Thymus (tissue), 11 donors: ENCODE data around the gene NAA38. TPM values are rescaled to one million over a fixed set of nuclear protein-coding genes. Genes with fewer than 3 reads are reported as not detected.

Experiments
- DNase-seq, 9 donors: peaks; one replicate each; pipeline ENCODE4 v3.0.0-alpha.2; 2013; ENCODE audit warnings: low spot score in 9 of 9, low read depth in 6 of 9, missing footprints in 1 of 9
- H3K27ac ChIP-seq, 2 donors: one replicate each; pipeline ENCODE4 v1.5.1; 2013; ENCODE audit warnings: control low read depth in 1 of 2, low read depth in 1 of 2, low read length in 1 of 2, mild to moderate bottlenecking in 1 of 2, moderate library complexity in 1 of 2
- H3K27me3 ChIP-seq, 2 donors: one replicate each; pipeline ENCODE4 v1.5.1; 2013; ENCODE audit warnings: low read length in 1 of 2; ENCODE audit not compliant: control insufficient read depth in 2 of 2, insufficient read depth in 1 of 2
- H3K36me3 ChIP-seq, 2 donors: one replicate each; pipeline ENCODE4 v1.5.1; 2013; ENCODE audit warnings: low read length in 1 of 2, mild to moderate bottlenecking in 1 of 2, moderate library complexity in 1 of 2; ENCODE audit not compliant: control insufficient read depth in 2 of 2, insufficient read depth in 2 of 2
- H3K4me1 ChIP-seq, 2 donors: one replicate each; pipeline ENCODE4 v1.5.1; 2013; ENCODE audit warnings: low read length in 2 of 2; ENCODE audit not compliant: control insufficient read depth in 2 of 2, insufficient read depth in 2 of 2
- H3K4me3 ChIP-seq, 2 donors: one replicate each; pipeline ENCODE4 v1.5.1; 2013; ENCODE audit warnings: low read length in 2 of 2, control low read depth in 1 of 2, mild to moderate bottlenecking in 1 of 2
- H3K9me3 ChIP-seq, 2 donors: one replicate each; pipeline ENCODE4 v1.5.1; 2013; ENCODE audit warnings: low read length in 1 of 2, mild to moderate bottlenecking in 1 of 2; ENCODE audit not compliant: control insufficient read depth in 2 of 2, insufficient read depth in 1 of 2
- WGBS: extraction: QIAGEN DNeasy Blood & Tissue Kit; methylation state at CpG from one replicate; pipeline ENCODE4 v1.1.7; 2013; 5-methylcytosine and 5-hydroxymethylcytosine counted together
- polyA plus RNA-seq: library from polyadenylated mRNA; stranded (reverse); fragments of 200-250 nt; gene quantifications from one replicate; pipeline ENCODE4 v1.2.3, GENCODE V29; 2013
- total RNA-seq: library from RNA; stranded (reverse); fragments of 120-200 nt; gene quantifications from one replicate; pipeline ENCODE4 v1.2.4, GENCODE V29; 2013
- donor health status: healthy.

Gene NAA38
- total and polyA plus RNA-seq, 2 donors: 85.3 to 155 TPM

DNA sequence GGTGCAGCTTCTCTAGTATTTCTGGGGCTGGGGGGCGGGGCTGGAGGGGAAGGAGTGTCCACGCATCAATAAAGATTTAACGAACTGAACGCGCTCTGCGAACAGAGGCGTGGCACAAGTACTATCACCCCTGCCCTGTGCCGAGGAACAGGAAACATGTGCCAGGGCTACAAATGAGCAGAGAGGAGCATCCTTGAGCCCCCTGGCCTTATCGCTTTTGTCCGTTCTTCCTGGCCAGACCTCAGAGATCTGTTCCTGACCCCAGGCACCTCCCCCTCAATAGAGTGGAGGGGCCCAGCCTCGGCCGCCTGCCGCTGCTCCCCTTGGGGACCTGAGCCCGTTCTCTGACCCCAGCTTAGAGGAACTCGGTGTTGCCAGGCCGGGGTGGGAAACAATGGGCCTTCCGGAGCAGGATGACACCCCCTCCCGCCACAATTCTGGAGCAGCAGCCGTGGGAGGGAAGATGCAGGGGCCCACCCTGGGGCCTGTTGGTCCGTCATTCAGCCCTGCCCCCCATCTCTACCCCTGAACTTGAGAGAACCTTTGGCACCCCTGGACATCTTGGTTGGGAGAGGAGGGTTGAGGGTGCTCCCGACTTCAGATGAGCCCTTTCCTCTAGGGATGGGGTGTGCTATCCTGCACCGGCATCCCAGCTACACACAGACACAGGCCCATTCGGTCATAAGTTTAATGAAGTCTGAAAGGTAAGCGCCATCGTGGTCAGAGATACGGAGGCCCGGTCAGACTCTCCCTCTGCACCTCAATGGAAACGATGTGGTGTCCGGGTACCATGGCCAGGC lies 1.1 kb downstream of the NAA38 start:
- peak overlapping the region; percentile 69 to 96 for H3K4me3 ChIP-seq
- H3K27me3 ChIP-seq: no peaks in the 10 kb centered on the region
- H3K9me3 ChIP-seq: peaks cover 0 to 16% of the 10 kb centered on the region in 2 donors
- peak overlapping the region; percentile 98 for H3K27ac ChIP-seq
- peaks cover 43 to 48% of the 10 kb centered on the region in 2 donors for H3K36me3 ChIP-seq
- 20% methylated on average over 29 of the region's 29 CpGs for WGBS
- no peak for DNase-seq
- H3K4me1 ChIP-seq: peaks cover 21 to 43% of the 10 kb centered on the region in 2 donors

DNA sequence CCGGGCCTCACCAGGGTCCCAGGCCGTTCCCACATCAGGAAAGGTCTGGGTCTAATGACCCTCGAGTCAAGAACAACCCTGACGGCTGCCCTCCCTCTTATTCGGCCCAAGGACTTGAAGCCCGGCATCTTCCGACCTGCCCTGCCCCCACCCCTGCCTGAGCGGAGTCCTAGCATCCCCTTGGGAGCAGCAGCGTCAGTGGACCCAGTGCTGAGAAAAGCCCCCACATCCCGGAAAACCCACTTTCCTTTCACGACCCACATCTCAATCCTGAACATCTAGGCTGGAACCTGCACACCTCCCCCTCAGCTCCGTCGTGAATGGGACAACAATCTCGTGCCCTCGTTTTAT lies 1.7 kb downstream of the NAA38 start:
- 66% methylated on average over 15 of the region's 15 CpGs for WGBS
- no peak for DNase-seq
- Histone ChIP-seq H3K4me3 (no peak overlapping the region), H3K27ac (peak overlapping the region in 1 of 2 donors; percentile 48), H3K27me3 (no peaks in the 10 kb centered on the region), H3K4me1 (peaks cover 27 to 48% of the 10 kb centered on the region in 2 donors), H3K9me3 (peaks cover 0 to 17% of the 10 kb centered on the region in 2 donors), H3K36me3 (peaks cover 48 to 52% of the 10 kb centered on the region in 2 donors)

DNA sequence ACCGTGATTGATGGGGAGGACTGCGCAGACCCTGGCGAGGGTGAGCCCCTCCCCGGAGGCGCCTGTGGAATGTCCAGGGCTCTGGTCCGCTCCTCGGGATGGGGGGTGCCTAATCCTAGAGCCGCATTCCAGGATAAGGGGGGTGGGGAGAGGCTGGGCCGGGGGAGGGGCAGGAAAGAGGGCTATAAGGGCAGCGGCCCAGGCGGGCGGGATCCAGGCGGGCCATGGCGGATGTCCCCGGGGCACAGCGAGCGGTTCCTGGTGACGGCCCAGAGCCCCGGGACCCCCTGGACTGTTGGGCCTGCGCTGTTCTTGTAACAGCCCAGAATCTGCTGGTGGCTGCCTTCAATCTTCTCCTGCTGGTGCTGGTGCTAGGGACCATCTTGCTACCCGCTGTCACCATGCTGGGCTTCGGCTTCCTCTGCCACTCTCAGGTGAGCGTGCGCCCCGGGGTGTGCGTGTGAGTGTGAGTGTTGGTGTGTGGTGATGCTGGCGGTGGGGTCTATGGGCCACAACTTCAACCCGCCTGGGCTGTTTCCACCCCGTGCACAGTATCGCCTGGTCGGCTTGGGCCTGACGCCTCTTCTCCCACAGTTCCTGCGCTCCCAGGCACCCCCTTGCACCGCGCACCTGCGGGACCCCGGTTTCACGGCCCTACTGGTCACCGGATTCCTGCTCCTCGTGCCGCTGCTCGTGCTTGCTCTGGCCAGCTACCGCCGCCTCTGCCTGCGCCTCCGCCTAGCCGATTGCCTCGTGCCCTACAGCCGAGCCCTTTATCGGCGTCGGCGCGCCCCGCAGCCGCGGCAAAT lies 2.3 kb downstream of the NAA38 start, which contains the start of gene TMEM88:
TMEM88 (plus strand) TSS at position 216 of the 809 bp plus-strand sequence; CDS start at position 225, 9 bp downstream.
- DNase-seq: no peak
- peaks cover 28 to 53% of the 10 kb centered on the region in 2 donors for H3K4me1 ChIP-seq
- WGBS: 95% methylated on average over 57 of the region's 57 CpGs

DNA sequence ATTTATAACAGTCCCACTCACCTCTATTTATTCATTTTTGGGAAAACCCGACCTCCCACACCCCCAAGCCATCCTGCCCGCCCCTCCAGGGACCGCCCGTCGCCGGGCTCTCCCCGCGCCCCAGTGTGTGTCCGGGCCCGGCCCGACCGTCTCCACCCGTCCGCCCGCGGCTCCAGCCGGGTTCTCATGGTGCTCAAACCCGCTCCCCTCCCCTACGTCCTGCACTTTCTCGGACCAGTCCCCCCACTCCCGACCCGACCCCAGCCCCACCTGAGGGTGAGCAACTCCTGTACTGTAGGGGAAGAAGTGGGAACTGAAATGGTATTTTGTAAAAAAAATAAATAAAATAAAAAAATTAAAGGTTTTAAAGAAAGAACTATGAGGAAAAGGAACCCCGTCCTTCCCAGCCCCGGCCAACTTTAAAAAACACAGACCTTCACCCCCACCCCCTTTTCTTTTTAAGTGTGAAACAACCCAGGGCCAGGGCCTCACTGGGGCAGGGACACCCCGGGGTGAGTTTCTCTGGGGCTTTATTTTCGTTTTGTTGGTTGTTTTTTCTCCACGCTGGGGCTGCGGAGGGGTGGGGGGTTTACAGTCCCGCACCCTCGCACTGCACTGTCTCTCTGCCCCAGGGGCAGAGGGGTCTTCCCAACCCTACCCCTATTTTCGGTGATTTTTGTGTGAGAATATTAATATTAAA lies 3.1 kb downstream of the NAA38 start:
- no peak overlapping the region for H3K4me3 ChIP-seq
- no peaks in the 10 kb centered on the region for H3K27me3 ChIP-seq
- DNase-seq: no peak
- WGBS: 96% methylated on average over 31 of the region's 31 CpGs
- H3K4me1 ChIP-seq: peaks cover 28 to 58% of the 10 kb centered on the region in 2 donors
- H3K9me3 ChIP-seq: peaks cover 0 to 17% of the 10 kb centered on the region in 2 donors
- peaks cover 61 to 62% of the 10 kb centered on the region in 2 donors for H3K36me3 ChIP-seq
- H3K27ac ChIP-seq: peak overlapping the region in 1 of 2 donors; percentile 33

More for the DNA sequence above, 2.3 kb downstream of the NAA38 start, which contains the start of gene TMEM88:
- Histone ChIP-seq H3K27me3 (no peaks in the 10 kb centered on the region), H3K9me3 (peaks cover 0 to 17% of the 10 kb centered on the region in 2 donors), H3K27ac (peak within 1 kb of the TSS in 1 of 2 donors; percentile 48), H3K4me3 (no peak within 1 kb of the TSS), H3K36me3 (peaks cover 53 to 58% of the 10 kb centered on the region in 2 donors)

DNA sequence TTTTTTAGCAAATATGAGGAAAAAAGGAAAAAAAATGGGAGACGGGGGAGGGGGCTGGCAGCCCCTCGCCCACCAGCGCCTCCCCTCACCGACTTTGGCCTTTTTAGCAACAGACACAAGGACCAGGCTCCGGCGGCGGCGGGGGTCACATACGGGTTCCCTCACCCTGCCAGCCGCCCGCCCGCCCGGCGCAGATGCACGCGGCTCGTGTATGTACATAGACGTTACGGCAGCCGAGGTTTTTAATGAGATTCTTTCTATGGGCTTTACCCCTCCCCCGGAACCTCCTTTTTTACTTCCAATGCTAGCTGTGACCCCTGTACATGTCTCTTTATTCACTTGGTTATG lies 3.7 kb downstream of the NAA38 start:
- Histone ChIP-seq H3K9me3 (peaks cover 0 to 17% of the 10 kb centered on the region in 2 donors), H3K27me3 (no peaks in the 10 kb centered on the region), H3K27ac (no peak overlapping the region), H3K36me3 (peaks cover 67 to 68% of the 10 kb centered on the region in 2 donors), H3K4me1 (peaks cover 27 to 53% of the 10 kb centered on the region in 2 donors), H3K4me3 (no peak overlapping the region)
- 97% methylated on average over 21 of the region's 21 CpGs for WGBS
- DNase-seq: no peak

DNA sequence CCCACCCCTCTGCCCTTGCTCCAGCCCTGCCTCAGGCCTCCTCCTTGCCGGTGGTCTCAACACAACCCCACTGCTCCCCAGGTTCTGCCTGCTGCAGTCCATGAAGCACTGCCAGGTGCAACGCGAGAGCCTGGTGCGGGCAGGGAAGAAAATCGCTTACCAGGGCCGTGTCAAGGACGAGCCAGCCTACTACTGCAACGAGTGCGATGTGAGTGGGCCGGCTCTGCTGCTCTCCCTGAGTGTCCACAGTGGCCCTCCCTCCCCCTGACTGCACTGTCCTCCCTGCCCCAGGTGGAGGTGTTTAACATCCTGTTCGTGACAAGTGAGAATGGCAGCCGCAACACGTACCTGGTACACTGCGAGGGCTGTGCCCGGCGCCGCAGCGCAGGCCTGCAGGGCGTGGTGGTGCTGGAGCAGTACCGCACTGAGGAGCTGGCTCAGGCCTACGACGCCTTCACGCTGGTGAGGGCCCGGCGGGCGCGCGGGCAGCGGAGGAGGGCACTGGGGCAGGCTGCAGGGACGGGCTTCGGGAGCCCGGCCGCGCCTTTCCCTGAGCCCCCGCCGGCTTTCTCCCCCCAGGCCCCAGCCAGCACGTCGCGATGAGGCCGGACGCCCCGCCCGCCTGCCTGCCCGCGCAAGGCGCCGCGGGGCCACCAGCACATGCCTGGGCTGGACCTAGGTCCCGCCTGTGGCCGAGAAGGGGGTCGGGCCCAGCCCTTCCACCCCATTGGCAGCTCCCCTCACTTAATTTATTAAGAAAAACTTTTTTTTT lies 4.3 kb downstream of the NAA38 start:
- Histone ChIP-seq H3K4me1 (peaks cover 22 to 47% of the 10 kb centered on the region in 2 donors), H3K27ac (no peak overlapping the region), H3K27me3 (no peaks in the 10 kb centered on the region), H3K36me3 (peaks cover 72 to 73% of the 10 kb centered on the region in 2 donors), H3K4me3 (no peak overlapping the region), H3K9me3 (peaks cover 0 to 17% of the 10 kb centered on the region in 2 donors)
- DNase-seq: no peak
- 96% methylated on average over 51 of the region's 51 CpGs for WGBS

DNA sequence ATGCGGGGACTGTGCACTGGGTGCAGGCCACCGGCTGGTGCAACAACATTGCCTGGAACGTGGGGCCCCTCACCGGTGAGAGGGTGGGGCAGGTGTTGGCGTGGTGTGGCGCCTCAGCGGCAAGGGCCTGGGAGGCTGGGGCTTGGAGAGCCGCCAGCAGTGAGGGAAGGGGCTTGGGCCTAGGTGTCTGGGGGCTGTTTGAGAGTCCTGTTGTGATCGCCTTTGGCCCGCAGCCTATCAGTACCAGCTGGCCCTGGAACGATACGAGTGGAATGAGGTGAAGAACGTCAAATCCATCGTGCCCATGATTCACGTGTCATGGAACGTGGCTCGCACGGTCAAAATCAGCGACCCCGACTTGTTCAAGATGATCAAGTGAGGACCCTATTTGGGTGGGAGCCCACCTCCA lies 5.1 kb downstream of the NAA38 start:
- peaks cover 80% of the 10 kb centered on the region in 2 donors for H3K36me3 ChIP-seq
- peaks cover 21 to 45% of the 10 kb centered on the region in 2 donors for H3K4me1 ChIP-seq
- no peaks in the 10 kb centered on the region for H3K27me3 ChIP-seq
- WGBS: 91% methylated on average over 20 of the region's 20 CpGs
- peaks cover 0 to 17% of the 10 kb centered on the region in 2 donors for H3K9me3 ChIP-seq
- DNase-seq: no peak
- H3K27ac ChIP-seq: peak overlapping the region in 1 of 2 donors; percentile 93
- H3K4me3 ChIP-seq: no peak overlapping the region
